GM23338 (cell line): Measurements from ENCODE around the gene RNF145. TPM values are rescaled to one million over a fixed set of nuclear protein-coding genes. Genes with fewer than 3 reads are reported as not detected.

Source experiments
- ATAC-seq: fragments of 200-7000 bp; cut with Tn5 transposase; 3 replicates; pipeline ENCODE4 v1.9.1; 2020
- DNase-seq: peaks from one replicate; pipeline ENCODE4 v3.0.0-alpha.2; 2015; ENCODE audit warnings: low spot score
- H2AFZ ChIP-seq: fragments of 200-600 bp; sonication (generic); 2 replicates; pipeline ENCODE4 v1.8.0; 2016; ENCODE audit warnings: antibody characterized with exemption, mild to moderate bottlenecking, moderate library complexity
- H3F3A ChIP-seq: fragments of 200-600 bp; sonication (generic); replicated peaks from 2 replicates; pipeline ENCODE4 v1.8.0; 2017; ENCODE audit warnings: antibody characterized with exemption, mixed run types, low read depth
- H3K27ac ChIP-seq: fragments of 200-600 bp; sonication (generic); 2 replicates; pipeline ENCODE4 v1.6.1; 2016; ENCODE audit warnings: low read depth
- H3K27me3 ChIP-seq: fragments of 200-600 bp; sonication (generic); 2 replicates; pipeline ENCODE4 v1.8.0; 2016; ENCODE audit warnings: mild to moderate bottlenecking, mixed run types, moderate library complexity; ENCODE audit not compliant: insufficient read depth
- H3K36me3 ChIP-seq: fragments of 200-600 bp; sonication (generic); 2 replicates; pipeline ENCODE4 v1.8.0; 2016; ENCODE audit warnings: mild to moderate bottlenecking; ENCODE audit not compliant: insufficient read depth
- H3K4me1 ChIP-seq: fragments of 200-600 bp; sonication (generic); 2 replicates; pipeline ENCODE4 v1.8.0; 2016; ENCODE audit warnings: mild to moderate bottlenecking, moderate library complexity; ENCODE audit not compliant: insufficient read depth
- H3K4me2 ChIP-seq: fragments of 200-600 bp; sonication (generic); 2 replicates; pipeline ENCODE4 v1.7.1; 2017; ENCODE audit warnings: mixed run types
- H3K4me3 ChIP-seq: fragments of 200-600 bp; sonication (generic); 2 replicates; pipeline ENCODE4 v1.6.1; 2016; ENCODE audit warnings: mixed run types
- H3K79me2 ChIP-seq: fragments of 200-600 bp; sonication (generic); replicated peaks from 2 replicates; pipeline ENCODE4 v1.8.0; 2017; ENCODE audit warnings: mild to moderate bottlenecking; ENCODE audit not compliant: insufficient read depth
- H3K9me2 ChIP-seq: fragments of 200-600 bp; sonication (generic); 2 replicates; pipeline ENCODE4 v1.8.0; 2017; ENCODE audit not compliant: insufficient read depth
- H4K20me1 ChIP-seq: fragments of 200-600 bp; sonication (generic); replicated peaks from 2 replicates; pipeline ENCODE4 v1.8.0; 2017; ENCODE audit warnings: mild to moderate bottlenecking; ENCODE audit not compliant: insufficient read depth
- H3K27ac Mint-ChIP-seq: 2 replicates; pipeline ENCODE4 v1.8.0; 2020; ENCODE audit warnings: inconsistent platforms, mild to moderate bottlenecking, moderate library complexity, mixed read lengths
- H3K27me3 Mint-ChIP-seq: 3 replicates; pipeline ENCODE4 v1.8.0; 2022; ENCODE audit warnings: low read depth, mild to moderate bottlenecking, moderate library complexity, mixed read lengths, inconsistent platforms; ENCODE audit not compliant: insufficient read depth, poor library complexity
- H3K36me3 Mint-ChIP-seq: 3 replicates; pipeline ENCODE4 v1.8.0; 2021; ENCODE audit warnings: low read depth, mild to moderate bottlenecking, inconsistent platforms, moderate library complexity, mixed read lengths
- H3K4me1 Mint-ChIP-seq: 3 replicates; pipeline ENCODE4 v1.8.0; 2020; ENCODE audit warnings: mild to moderate bottlenecking, inconsistent platforms, mixed read lengths
- H3K4me3 Mint-ChIP-seq: 3 replicates; pipeline ENCODE4 v1.8.0; 2021; ENCODE audit warnings: moderate library complexity, mild to moderate bottlenecking, inconsistent platforms, mixed read lengths
- H3K9me3 Mint-ChIP-seq: 3 replicates; pipeline ENCODE4 v1.8.0; 2020; ENCODE audit warnings: moderate library complexity, mild to moderate bottlenecking, inconsistent platforms, mixed read lengths
- CTCF ChIP-seq, 2 experiments: fragments of 200-600 bp in 1 of 2; sonication (generic) in 1 of 2; conservative IDR thresholded peaks; 2 replicates each; pipeline versions ENCODE4 v1.5.1 to v1.6.1; 2016 to 2017; ENCODE audit warnings: antibody characterized with exemption in 2 of 2, low read depth in 2 of 2, mild to moderate bottlenecking in 2 of 2, moderate library complexity in 1 of 2
- ETS1 ChIP-seq: IDR thresholded peaks from 2 replicates; pipeline ENCODE4 v1.6.1; 2016; ENCODE audit warnings: antibody characterized with exemption
- JUNB ChIP-seq: IDR thresholded peaks from one replicate; pipeline ENCODE4 v1.6.1; 2016; ENCODE audit warnings: antibody characterized with exemption; ENCODE audit not compliant: unreplicated experiment
- REST ChIP-seq: IDR thresholded peaks from one replicate; pipeline ENCODE4 v1.6.1; 2018; ENCODE audit warnings: antibody characterized with exemption; ENCODE audit not compliant: unreplicated experiment
- STAT1 ChIP-seq: IDR thresholded peaks from one replicate; pipeline ENCODE4 v1.6.1; 2016; ENCODE audit warnings: antibody characterized with exemption; ENCODE audit not compliant: unreplicated experiment
- ZNF114 ChIP-seq: fragments of 250-450 bp; sonication (Bioruptor Pico); IDR thresholded peaks from 2 replicates; pipeline ENCODE4 v1.5.0; 2020; ENCODE audit warnings: mild to moderate bottlenecking, moderate library complexity
- polyA plus RNA-seq: library from polyadenylated mRNA; unstranded; fragments of >200 nt; fragmentation: Nextera tagmentation; extraction: Ambion mirVana; gene quantifications from 2 replicates; pipeline ENCODE4 v1.2.1, GENCODE V29; 2016
- total RNA-seq: library from RNA; depleted of rRNA; stranded (reverse); fragments of >200 nt; shearing (Covaris generic); gene quantifications from 2 replicates; pipeline ENCODE4 v1.2.3, GENCODE V29; 2014

The RNF145 gene
- total and polyA plus RNA-seq, 2 experiments from 2014 or later = 15.6 to 43.5 TPM

- no peaks in the 10 kb centered on the region for H3F3A ChIP-seq
- Mint-ChIP-seq H3K27me3 (no peaks in the 10 kb centered on the region), H3K27ac (no peak overlapping the region), H3K4me1 (peaks cover 23% of the 10 kb centered on the region), H3K36me3 (no peaks in the 10 kb centered on the region; the same call in 2 of the 3 replicates), H3K9me3 (no peaks in the 10 kb centered on the region), H3K4me3 (no peak overlapping the region)
- peaks cover 11% of the 10 kb centered on the region; the same call in 1 of the 2 replicates for H3K4me1 ChIP-seq
- H3K79me2 ChIP-seq = peaks cover 84% of the 10 kb centered on the region
- peaks cover 23% of the 10 kb centered on the region for H4K20me1 ChIP-seq
- ATAC-seq (no peak), DNase-seq (no peak)
- H3K4me2 ChIP-seq = no peak overlapping the region
- no peaks in the 10 kb centered on the region for H3K9me2 ChIP-seq
- H3K36me3 ChIP-seq = no peaks in the 10 kb centered on the region
- H3K4me3 ChIP-seq = no peak overlapping the region
- TF ChIP-seq ETS1 = no peak
- H2AFZ ChIP-seq = no peak overlapping the region
- H3K27ac ChIP-seq = no peak overlapping the region
- H3K27me3 ChIP-seq = peaks cover 9% of the 10 kb centered on the region
These were observed 7.2 kb downstream of the RNF145 start for GRCh38 chr5:159202151-159202550.

- H3K27ac Mint-ChIP-seq = no peak overlapping the region
- H3K9me3 Mint-ChIP-seq = no peaks in the 10 kb centered on the region
- Histone ChIP-seq H3K9me2 (no peaks in the 10 kb centered on the region), H3K27me3 (no peaks in the 10 kb centered on the region), H3K36me3 (no peaks in the 10 kb centered on the region), H4K20me1 (peaks cover 15% of the 10 kb centered on the region), H3K4me3 (no peak overlapping the region), H3F3A (no peaks in the 10 kb centered on the region), H3K27ac (no peak overlapping the region), H3K79me2 (peaks cover 67% of the 10 kb centered on the region), H3K4me1 (no peaks in the 10 kb centered on the region), H2AFZ (no peak overlapping the region), H3K4me2 (no peak overlapping the region)
- no peak overlapping the region for H3K4me3 Mint-ChIP-seq
- TF ChIP-seq CTCF (conservative IDR thresholded peaks at IDR 0.05; ENCODE audit: low read depth in 2 of 2) (no peak), ETS1 (no peak), ZNF114 (no peak), STAT1 (no peak), JUNB (no peak)
- H3K36me3 Mint-ChIP-seq = peaks cover 5% of the 10 kb centered on the region; the same call in 2 of the 3 replicates
- H3K27me3 Mint-ChIP-seq = no peaks in the 10 kb centered on the region
- peaks cover 7% of the 10 kb centered on the region; the same call in 2 of the 3 replicates for H3K4me1 Mint-ChIP-seq
- ATAC-seq (no peak), DNase-seq (no peak)
These were observed 9.6 kb downstream of the RNF145 start for GRCh38 chr5:159199780-159200179.

- H3K4me1 ChIP-seq = no peaks in the 10 kb centered on the region
- DNase-seq = no peak
- H3K27ac ChIP-seq = no peak overlapping the region
- Mint-ChIP-seq H3K4me3 (no peak overlapping the region), H3K9me3 (no peaks in the 10 kb centered on the region), H3K36me3 (peaks cover 8% of the 10 kb centered on the region; the same call in 2 of the 3 replicates), H3K27me3 (no peaks in the 10 kb centered on the region), H3K4me1 (peaks cover 7% of the 10 kb centered on the region; the same call in 2 of the 3 replicates), H3K27ac (peak overlapping the region; percentile 1; the same call in 1 of the 2 replicates)
- H3K79me2 ChIP-seq = peaks cover 61% of the 10 kb centered on the region
- H3K4me2 ChIP-seq = no peak overlapping the region
- peaks cover 15% of the 10 kb centered on the region for H4K20me1 ChIP-seq
- H3K4me3 ChIP-seq = no peak overlapping the region
- H3F3A ChIP-seq = no peaks in the 10 kb centered on the region
- no peak for ATAC-seq
- peaks cover 3% of the 10 kb centered on the region; the same call in 1 of the 2 replicates for H3K36me3 ChIP-seq
- no peaks in the 10 kb centered on the region for H3K27me3 ChIP-seq
- H2AFZ ChIP-seq = no peak overlapping the region
- no peaks in the 10 kb centered on the region for H3K9me2 ChIP-seq
- no peak for TF ChIP-seq REST
- TF ChIP-seq JUNB = no peak
These were observed 10.1 kb downstream of the RNF145 start for GRCh38 chr5:159199225-159199624.
